A549 treated with dexamethasone at 1 μM for 4 hours (cell line): ENCODE results near the gene IFTAP. TPM values are rescaled to one million over a fixed set of nuclear protein-coding genes. Genes with fewer than 3 reads are reported as not detected.

Experiments used
- total RNA-seq: library from RNA; stranded (reverse); fragments of 200-300 nt; extraction: Qiagen RNA extraction; gene quantifications from 5 replicates; pipeline ENCODE4 v1.2.3, GENCODE V29; 2022

Gene IFTAP
- total RNA-seq: 14.0 to 21.6 TPM (median 15.8 TPM) in 5 replicates

GRCh38 chr11:36594316-36594989, at the start of gene IFTAP:
Gene IFTAP, plus strand, starts transcription at chr11:36594502. Its CDS starts 15,602 bp downstream, at chr11:36610104.

GRCh38 chr11:36567694-36568093, 26.6 kb upstream of the IFTAP start, which contains the start of gene RAG1:
Gene RAG1, plus strand, starts transcription at chr11:36568007. Its CDS starts 5,298 bp downstream, at chr11:36573305.

GRCh38 chr11:36598051-36598450, 3.7 kb downstream of the IFTAP start, which contains the start of gene RAG2:
Gene RAG2, minus strand, starts transcription at chr11:36598236. Its CDS starts 4,068 bp downstream, at chr11:36594168.

Other genes starting within 250 kb of the IFTAP start
- gene TRAF6, start 84.2 kb upstream of the IFTAP start, total RNA-seq: 7.1 to 9.5 TPM (median 9.0 TPM) in 5 replicates
- 0.01 to 0.53 TPM (median 0.40 TPM) in 5 replicates for gene RAG1, start 26.5 kb upstream of the IFTAP start, total RNA-seq
- not detected in 5 replicates for gene RAG2, start 3.7 kb downstream of the IFTAP start, total RNA-seq